ENCODE results near the gene CYTH1.
A peak's percentile ranks its signal among the peaks of the same experiment; 100 is the strongest.
"Not testable (repeated sequence)": the region's sequence is repeated elsewhere in the genome, so short reads cannot be mapped to it uniquely, and the experiment has no call there.

CYTH1 gene

DNA sequence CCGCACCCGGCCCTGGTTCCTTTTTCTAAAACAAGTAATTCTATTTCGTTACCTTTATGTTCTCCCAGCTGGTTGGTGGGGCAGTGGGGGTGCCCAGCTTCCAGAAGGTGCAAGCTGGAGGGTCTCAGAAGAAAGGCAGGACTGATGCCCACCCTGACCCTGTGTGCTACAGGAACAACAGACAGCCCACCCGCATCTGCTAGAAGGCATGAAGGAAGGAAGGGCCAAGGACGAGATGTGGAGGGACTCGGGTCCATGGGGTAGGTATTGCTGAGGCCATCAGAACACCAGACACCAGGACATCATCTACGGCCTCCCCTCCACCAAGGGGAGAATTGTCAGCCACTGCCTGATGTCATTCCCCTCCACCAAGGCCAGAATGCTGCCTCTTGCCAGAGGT, 6.4 kb upstream of the CYTH1 start:
- no peak for DNase-seq (ENCODE audit: low read depth in 2 of 2)

DNA sequence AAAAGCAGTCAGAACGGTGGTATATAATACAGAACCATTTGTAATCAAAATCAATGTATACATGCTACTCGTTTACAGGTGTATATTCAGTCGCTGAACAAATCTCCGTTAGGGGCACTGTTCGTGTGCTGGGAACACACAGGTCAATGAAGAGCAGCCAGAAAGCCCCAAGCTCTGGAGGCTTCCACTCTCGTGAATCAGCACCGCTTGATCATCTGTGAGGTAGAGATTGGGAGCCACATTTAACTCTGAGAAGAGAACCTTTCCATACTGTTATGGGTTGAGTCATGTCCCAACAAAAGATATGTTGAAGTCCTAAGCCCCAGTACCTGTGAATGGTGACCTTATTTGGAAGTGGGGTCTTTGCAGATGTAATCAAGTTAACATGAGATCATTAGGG, 5.4 kb upstream of the CYTH1 start:
- DNase-seq (ENCODE audit: low read depth in 2 of 2): no peak

DNA sequence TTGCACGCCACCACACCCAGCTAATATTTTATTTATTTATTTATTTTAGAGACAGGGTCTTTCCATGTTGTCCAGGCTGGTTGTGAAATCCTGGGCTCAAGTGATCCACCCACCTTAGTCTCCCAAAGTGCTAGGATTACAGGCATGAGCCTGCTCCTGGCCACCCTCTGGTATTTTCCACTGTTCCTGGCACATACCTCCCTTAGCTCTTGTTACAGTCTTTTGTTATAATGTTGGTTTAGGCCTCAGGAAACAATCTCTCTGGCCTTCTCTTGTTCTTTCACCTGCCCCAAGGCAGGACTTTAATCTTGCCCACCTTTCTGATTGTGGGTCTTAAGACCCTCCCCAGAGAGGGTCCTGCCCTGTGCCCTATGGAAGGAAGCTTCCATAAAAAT, 3.6 kb upstream of the CYTH1 start:
- DNase-seq (ENCODE audit: low read depth in 2 of 2): no peak

DNA sequence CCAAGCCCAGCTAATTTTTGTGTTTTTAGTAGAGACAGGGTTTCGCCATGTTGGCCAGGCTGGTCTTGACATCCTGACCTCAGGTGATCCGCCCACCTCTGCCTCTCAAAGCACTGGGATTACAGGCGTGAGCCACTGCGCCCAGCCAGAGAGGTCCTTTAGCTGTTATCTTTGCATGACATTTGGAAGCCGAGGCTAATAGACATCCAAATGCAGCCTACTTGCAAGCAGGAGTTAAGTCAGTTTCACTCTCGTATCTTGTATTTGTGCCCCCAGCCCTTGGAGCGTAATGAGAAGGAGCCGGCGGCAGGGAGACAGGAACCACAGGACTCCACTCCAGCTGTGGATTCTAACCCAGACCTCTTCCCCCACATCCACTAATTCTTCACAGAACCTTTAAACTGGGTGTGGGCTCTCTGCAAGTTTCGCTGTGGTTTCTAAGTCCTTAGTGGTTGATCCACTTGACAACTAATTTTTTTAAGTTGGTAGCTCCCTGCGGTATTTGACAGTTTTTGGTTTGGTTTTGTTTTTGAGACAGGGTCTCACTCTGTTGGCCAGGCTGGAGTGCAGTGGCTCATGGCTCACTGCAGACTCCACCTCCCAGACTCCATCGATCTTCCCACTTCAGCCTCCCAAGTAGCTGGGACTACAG, 3.1 kb upstream of the CYTH1 start:
- no peak for DNase-seq (ENCODE audit: low read depth in 2 of 2)

DNA sequence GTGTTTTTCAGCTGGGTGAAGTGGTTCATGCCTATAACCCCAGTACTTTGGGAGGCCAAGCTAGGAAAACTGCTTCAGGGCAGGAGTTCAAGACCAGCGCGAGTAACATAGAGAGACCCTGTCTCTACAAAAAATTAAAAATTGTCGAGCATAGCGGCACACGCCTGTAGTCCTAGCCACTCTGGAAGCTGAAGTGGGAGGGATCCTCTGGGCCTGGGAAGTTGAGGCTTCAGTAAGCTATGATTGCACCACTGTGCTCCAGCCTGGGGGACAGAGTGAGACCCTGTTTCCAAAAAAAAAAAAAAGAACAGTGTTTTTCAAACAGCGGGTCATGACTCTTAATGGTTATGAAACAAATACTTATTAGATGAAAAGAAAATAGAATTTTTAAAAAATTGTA, 2.3 kb upstream of the CYTH1 start:
- no peak for DNase-seq (ENCODE audit: low read depth in 2 of 2)

DNA sequence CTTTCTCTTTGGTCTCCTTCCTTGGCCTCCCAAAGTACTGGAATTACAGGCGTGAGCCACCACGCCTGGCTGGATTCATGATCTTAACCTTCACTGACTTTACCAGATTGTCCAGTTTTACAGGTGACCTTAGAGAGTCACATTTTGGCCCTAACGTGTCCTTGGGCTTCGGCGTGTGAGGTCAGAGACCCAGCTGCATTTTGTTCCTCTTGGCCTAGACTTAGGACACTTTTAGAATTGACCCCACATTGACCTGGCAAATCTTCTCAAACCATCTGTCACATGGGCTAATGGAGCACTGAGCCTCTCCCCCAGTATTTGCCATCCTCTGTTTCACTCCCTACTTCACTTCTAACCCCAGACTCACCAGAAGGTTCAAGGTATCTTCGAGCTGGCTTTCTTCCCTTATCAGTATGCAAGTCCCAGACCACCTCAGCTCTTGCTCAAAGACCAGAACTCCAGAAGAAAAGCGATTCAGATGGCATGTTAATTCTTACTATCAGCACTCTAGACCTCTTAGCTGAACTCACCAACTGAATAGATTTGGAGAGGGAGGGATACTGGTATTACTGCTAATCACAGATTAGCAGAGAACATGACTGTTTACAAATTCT, 1.7 kb upstream of the CYTH1 start:
- DNase-seq (ENCODE audit: low read depth in 2 of 2): no peak

DNA sequence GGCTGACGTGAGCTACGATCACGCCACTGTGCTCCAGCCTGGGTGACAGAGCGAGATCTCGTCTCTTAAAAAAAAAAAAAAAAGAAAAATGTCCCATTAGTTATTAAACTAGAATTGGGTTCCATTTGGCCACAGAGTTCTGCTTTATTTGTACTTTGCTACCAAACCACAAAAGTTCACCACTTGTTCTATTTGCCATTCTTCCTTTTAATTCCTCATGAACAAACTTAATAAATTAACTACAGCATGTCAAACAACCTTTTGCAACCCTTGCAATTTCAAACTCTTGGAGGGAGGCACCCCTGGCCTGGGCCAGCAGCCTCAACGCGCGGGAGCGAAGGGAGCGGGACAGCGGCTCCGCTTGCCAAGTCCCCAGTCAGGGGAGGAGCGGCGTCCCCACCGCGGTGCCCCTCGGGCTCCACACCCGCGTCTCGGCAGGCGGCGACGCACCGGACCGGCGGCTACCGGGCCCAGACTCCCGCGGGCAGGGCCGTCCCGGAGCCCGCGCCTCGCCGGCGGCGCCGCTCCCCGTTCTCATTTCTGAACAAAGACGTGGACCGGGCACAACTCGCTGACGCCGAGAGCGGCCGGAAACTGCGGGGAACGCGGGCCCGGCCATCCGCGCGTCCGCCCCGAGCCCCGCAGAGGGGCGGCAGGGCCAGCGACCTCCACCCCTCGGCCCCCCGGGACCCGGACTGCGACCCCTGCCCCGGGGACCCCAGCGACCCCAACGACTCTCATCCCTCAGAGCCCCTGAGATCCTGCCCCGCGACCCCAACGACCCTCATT, 775 bp downstream of the CYTH1 start:
- DNase-seq (ENCODE audit: low read depth in 2 of 2): no peak

DNA sequence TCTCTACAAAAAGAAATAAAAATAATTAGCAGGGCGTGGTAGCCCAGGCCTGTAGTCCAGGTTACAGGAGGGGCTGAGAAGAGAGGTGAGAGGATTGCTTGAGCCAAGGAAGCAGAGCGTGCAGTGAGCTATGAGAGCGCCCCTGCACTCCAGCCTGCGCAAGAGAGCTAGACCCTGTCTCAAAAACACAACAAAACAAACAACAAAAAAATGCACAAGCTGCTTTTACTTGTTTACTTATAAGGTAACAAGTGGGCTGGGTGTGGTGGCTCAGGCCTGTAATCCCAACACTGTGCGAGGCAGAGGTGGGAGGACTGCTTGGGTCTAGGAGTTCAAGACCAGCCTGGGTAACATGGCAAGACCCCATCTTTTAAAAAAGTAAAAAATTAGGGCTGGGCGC, 1.7 kb downstream of the CYTH1 start:
- no peak for DNase-seq (ENCODE audit: low read depth in 2 of 2)

DNA sequence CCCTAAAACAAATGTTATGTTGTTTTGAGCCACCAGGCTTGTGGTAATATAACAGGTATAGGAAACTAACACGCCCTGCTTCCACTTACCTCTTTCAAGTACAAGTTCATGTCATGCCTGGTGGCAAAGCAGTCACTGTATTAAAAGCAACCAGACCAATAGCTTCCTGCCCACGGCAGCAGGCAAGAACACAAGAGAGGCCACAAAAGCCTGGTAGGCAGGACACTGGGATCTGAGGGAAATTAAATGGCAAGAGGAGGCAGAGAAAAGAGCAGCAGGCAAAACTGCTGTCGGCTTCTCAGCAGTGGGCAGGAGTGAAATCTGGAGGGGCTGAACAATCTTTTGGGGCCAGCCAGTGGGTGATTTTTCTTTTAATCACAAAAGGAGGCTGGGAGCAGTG, 2.2 kb downstream of the CYTH1 start:
- no peak for DNase-seq (ENCODE audit: low read depth in 2 of 2)

DNA sequence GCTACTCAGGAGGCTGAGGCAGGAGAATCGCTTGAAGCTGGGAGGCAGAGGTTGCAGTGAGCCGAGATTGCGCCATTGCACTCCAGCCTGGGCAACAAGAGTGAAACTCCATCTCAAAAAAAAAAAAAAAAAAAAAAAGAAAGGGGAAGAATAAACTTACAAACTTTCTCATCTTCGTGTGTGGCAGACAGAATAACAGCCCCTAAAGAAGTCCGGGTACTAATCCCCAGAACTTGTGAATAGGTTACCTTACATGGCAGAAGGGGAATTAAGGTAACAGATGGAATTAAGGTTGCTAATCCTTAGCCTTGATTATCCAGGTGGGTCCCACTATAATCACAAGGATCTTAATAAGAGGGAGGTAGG, 2.8 kb downstream of the CYTH1 start:
- DNase-seq (ENCODE audit: low read depth in 2 of 2): not testable (repeated sequence)

DNA sequence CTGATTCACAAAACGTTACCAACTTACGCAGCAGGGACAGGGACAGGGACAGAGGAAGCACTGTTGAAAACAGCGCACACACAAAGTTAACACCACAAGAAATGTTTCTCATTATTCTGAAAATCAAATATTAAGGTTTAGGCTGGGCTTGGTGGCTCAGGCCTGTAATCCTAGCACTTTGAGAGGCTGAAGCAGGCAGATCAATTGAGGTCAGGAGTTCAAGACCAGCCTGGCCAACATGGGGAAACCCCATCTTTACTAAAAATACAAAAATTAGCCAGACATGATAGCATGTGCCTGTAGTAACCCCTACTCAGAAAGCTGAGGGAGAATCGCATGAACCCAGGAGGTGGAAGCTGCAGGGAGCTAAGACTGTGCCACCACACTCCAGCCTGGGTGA, 4.2 kb downstream of the CYTH1 start:
- DNase-seq (ENCODE audit: low read depth in 2 of 2): no peak

DNA sequence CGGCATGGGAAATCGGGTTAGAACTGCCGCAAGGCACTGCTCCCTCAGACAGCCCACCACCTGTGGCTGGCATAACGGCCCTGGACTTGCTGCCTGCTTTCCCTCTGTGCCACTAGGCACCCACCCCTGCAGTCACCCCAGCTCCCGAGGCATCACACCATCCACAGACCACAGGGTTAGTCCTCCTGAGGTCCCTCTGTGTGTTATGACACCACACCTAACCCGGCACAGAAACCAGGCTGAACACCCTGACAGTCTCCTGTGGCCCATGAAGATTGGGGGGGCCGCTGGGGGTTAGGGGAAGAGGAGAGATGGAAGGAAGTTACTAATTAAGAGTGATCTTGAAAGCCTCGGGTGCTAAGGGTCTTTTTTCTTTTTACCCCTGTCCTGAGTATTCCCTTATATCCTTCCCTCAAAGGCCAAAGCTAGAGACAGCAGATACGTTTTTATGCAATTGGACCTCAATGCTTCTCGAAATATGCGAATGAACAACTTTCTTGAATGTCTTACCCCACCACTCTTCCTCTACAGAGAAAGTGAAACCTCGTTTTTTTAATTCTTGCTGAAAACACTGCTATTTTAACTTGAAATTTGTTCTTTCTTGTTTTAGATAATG, 7.0 kb downstream of the CYTH1 start:
- DNase-seq (ENCODE audit: low read depth in 2 of 2): peak; percentile 52 to 62

DNA sequence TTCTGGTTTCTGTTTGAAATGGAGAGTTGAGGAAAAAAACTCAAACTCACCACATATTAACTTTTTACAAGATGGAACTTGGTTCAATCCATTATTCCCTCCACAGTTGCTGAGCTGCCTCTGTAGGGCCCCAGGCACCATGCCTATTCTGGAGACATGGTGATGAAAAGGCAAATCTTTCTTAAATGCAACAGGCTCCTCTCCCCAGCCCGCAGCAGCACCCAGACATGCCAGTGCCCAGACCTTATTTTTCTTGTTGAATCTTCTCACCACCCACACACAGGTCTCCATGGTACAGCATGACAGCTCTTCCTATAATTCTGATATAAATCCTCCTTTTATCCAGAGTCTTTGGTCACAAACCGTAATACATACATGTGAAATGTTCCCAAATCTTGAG, 7.6 kb downstream of the CYTH1 start:
- no peak for DNase-seq (ENCODE audit: low read depth in 2 of 2)

DNA sequence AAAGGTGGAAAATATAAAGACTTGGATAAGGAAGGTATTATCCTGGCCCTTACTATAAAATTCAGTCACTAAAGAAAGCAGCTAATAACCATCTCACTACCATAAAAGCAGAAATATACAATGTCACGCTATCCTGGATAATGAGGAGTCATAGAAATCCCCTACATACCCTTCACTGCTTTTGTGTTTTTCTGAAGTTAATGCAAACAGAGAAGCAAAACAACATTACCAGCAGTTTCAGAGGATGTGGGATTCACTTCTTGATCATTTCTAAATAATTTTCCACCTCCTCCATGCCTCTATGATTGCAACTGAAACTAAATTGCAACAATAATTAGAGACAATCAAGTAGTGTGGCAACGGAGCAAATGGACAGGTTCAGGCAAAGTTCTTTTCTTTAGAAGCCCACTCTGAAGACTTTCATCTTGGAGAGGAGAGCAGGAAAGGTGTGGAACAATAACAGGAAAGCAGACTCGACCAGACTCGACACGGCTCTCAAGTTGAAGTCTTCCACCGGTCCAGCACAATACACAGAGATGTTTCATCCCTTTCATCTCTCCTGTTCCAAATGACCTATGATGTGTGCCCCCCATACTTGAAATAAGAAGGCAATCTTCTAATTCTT, 10.2 kb downstream of the CYTH1 start:
- no peak for DNase-seq (ENCODE audit: low read depth in 2 of 2)

DNA sequence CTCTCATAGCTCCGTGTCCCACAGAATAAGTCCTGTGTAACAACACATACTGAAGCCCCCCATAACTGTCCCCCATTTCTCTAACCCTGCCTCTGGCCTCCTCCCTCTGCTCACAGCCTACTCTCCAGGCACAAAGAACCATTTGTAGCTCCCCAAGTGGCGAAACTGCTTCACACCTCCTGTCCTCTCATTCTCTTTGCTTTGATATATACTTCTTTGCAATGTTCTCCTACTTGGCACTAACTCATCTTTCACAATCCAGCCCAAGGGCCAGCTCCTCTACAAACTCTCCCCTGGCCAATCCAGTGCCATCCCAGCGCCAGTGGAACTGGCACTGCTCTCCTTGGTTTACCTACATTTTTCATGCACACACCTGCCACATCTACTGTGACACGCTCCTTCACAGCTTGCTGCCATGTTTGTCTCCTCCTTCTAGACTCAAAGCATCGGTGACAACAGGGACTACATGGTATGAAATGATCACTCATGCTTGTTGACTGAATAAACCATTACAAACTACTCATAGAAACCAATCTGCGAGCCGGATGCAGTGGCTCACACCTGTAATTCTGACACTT, 12.8 kb downstream of the CYTH1 start:
- no peak for DNase-seq (ENCODE audit: low read depth in 2 of 2)

DNA sequence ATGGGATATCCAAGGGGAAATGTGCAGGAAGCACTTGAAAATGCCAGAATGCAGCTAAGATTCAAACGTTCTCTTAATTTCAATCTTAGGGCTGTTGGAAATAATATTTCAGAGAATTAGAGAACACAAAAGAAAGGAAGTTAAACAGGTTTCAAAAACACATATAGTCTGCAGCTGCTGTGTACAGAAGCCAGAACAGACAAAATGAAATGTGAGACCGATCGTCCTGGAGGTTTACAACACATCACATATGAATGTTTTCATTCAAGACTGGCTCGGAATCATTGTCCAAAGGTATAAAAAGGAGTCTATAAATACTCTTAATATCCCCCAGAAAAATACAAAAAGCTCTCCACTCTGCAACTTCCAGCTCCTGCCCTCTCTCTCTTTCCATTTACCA, 14.3 kb downstream of the CYTH1 start:
- DNase-seq (ENCODE audit: low read depth in 2 of 2): no peak

DNA sequence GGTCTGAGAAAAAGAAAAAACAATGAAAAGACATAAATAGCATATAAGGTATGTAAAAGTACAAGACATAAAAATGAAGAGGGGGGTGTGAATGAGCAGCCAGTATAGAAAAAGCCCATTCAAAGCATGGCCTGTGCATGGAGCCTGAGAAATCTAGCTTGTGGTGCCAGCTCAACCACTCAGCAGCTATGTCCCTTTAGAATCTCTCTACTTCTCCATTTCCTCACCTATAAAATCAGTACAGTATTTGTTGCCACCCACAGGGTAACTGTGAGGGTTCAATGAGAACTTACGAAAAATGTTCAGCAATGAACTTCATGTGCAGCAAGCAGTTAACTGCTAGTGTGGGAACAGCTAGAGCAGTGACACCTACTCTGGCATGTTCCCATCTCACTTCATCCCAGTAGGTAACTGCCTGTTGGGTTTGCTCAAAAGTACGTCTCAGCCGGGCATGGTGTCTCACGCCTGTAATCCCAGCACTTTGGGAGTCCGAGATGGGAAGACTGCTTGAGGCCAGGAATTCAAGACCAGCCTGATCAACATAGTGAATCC, 15.3 kb downstream of the CYTH1 start:
- DNase-seq (ENCODE audit: low read depth in 2 of 2): no peak

DNA sequence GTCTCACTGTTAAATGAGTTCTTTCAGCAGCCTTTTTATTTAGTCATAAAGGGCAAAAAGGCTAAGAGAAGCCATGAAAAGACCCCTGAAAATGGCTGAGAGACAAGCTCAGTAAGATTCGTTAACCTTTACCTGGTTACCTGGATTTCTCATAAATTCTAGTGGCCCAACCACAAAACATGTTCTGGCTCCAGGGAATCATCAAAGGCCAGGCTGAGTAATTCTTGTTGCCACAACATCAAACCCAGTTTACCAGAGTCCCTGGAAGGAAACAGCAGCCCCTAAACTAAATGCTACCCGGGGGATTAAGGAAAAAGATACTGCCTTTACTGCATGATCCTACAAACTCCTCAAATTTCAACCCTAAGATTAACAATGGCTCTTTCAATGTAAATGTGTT, 15.8 kb downstream of the CYTH1 start:
- DNase-seq (ENCODE audit: low read depth in 2 of 2): no peak

DNA sequence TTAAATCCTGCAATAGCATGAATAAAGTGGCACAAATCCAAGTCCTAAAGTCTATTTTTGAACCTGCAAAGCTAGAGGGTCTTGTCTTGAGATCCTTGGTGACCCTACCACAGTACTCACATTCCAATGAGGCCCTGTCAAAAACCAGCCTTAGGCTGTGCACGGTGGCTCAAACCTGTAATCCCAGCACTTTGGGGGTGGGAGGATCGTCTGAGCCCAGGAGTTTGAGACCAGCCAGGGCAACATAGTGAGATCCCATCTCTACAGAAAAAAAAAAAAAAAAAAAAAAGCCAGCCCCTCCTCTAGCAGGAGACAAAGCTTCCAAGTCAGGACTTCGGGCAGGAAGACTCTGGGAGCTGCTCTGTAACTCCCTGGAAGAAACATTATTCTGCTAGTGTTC, 16.3 kb downstream of the CYTH1 start:
- no peak for DNase-seq (ENCODE audit: low read depth in 2 of 2)

DNA sequence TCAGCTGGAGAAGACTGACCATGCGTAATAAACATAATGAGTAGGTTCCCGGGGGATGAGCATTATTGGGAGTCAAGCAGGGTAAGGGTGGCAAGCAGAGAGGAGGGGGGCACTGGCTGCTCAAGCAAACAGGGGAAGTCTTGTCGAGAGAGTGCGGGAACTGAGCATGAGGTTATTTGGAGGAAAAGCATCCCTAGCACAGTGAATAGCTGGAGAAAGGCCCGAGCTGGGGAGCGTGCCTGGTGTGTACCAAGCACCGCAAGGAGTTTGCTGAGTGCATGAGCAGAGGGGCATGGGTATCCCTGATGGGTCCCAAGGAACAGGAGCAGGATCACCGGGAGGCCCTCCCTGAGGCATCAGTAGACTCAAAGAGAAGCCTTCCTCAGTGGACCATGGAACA, 17.2 kb downstream of the CYTH1 start:
- DNase-seq (ENCODE audit: low read depth in 2 of 2): no peak

DNA sequence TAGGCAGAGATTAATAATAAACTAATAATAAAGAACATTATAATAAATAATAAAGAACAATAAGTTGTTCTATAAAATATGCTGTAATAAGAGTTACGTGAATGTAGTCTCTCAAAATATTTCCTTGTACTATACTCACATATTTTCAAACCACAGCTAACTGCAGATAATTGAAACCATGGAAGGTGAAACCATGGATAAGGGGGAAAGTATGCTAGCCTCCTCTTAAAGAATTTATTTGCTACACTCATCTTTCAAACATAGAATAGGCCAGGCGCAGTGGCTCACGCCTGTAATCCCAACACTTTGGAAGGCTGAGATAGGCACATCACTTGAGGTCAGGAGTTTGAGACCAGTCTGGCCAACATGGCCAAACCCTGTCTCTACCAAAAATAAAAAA, 18.5 kb downstream of the CYTH1 start:
- DNase-seq (ENCODE audit: low read depth in 2 of 2): no peak

All from stimulated activated CD4-positive, alpha-beta T cell treated with anti-CD3 and anti-CD28 coated beads, Interleukin-4, amount 100 ng/mL, for 48 hours (primary cell).